GM19438 (cell line): ENCODE results near the gene ACTC1.
"Not testable (repeated sequence)": the region's sequence is repeated elsewhere in the genome, so short reads cannot be mapped to it uniquely, and the experiment has no call there.

Source experiments
- ATAC-seq: cut with Tn5 transposase; IDR thresholded peaks from one replicate; pipeline ENCODE4 v1.9.1; 2021; ENCODE audit warnings: low read depth; ENCODE audit not compliant: unreplicated experiment

Gene ACTC1

GRCh38 chr15:34795267-34796081 is at the start of gene ACTC1:
TSS of gene ACTC1 (minus strand) at chr15:34795549. CDS start at chr15:34794808, 741 bp downstream.
- ATAC-seq, result no peak

DNA sequence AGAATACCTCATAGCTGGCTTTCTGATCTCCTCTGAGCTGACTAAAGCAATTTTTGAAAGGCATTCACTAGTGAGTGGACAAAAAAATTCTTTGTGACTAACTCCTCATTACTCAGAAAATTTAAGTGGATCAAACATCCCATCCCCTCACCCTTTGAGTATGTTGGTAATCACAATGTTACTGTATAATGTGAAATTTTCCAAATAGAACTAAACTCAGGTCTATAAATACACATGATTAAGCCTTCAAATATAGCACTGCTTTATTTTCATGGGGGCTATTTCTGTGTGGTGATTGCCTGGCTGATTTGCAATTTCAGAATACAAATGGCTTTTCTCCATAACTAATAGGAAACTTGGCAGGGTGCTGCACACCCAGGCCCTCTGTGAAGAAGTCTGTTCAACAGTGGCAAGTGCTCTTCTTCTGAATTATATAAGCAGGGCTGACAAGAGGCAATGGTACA is 45.9 kb upstream of the ACTC1 start:
- no peak for ATAC-seq

DNA sequence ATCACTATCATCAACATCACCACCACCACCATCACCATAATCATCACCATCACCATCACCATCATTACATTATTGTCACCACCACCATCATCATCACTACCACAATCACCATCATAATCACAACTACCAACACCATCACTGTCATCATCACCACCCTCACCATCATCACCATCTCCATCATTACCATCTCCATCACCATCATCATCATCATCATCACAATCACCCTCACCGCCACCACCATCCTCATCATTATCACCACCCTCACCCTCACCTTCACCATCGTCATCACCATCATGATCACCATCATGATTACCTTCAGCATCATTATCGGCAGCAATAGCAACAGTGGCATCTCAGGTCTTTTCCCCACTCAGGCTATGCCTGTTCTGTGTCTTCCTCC is 42.9 kb upstream of the ACTC1 start:
- no peak for ATAC-seq

DNA sequence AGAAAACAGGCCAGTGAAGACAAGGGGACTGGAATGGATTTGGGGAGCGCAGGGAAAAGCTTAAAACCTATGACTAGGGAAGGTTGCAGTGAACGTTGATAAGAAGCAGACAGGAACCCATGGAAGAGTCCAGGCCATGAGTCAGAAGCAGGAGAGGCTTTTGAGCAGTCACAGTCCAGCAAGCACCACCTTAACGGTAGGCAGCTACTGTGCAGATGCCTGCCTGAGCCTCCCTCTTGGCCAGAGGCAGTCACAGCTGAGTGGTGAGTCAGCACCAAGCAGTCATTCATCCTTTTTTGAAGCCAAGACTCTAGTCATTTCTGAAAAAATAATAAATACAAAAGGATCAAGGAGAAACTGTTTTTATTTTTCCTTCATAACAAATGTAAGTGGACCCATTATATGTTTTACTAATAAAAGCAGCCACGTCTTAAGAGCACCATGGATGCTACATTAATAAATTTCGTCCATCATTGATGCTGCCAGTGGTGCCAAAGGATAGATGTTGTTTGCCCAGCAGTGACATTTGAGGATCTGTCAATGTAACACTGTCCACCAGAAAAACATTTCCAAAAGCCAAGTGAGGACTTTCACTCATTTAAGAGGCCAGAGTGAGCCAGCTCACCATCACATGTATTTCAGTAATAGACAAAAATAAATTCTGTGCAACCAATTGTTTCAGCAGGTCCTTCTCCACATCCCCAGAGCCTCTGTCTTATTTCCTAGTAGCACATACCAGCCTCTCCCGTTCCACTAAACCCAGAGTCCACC is 42.1 kb upstream of the ACTC1 start:
- no peak for ATAC-seq

DNA sequence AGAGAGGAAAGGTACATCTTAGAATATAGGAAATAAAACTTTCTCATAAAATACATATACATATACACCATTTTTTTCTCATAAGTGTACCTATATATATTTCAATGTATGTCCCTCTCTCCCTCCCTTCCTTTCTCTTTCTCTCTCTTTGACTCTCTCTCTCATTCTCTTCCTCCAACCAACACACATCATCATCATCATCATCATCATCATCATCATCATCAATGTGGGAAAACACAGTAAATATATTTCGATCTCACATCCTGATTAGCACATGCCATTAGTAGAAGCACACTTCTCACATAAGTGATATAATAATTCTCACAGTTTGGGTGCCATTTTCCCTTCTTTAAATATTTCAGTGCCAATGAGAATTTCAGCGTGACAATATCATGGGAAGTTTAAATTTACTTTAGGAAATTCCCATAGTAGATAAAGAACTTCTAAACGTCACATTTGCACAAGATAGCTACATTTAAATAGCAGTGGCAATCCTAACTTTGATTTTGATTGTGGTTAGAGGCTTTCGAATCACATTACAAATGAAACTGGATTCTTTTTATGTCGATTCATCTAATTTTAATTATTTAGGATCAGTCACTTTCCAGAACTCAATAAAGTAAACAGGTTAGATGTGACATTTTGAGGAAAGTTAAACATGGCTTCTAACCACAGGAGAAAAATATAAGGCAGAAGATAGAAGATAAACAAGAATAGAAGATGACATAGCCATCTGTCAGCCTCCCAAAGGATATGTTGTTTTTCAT is 33.0 kb upstream of the ACTC1 start:
- no peak for ATAC-seq

GRCh38 chr15:34821831-34822230 is 26.5 kb upstream of the ACTC1 start:
- ATAC-seq, result no peak

DNA sequence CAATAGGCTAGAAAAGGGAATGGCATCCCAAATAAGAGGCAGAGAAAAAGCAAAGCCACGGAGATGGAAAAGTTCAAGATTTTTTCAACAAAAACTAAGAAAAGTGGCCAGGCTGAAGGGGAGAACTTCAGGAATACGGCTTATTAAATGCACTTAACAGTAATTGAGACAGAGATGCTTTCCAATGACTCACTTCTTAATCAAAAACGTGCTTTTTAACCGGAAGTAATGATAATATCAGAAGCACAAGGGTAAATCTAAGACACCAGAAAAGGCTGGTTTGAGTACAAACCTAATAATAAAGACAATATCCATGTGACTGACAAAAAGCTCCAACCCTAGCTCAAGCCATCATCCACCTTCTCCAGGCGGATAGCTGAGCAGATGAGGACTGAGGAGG is 24.8 kb upstream of the ACTC1 start:
- ATAC-seq, result no peak

DNA sequence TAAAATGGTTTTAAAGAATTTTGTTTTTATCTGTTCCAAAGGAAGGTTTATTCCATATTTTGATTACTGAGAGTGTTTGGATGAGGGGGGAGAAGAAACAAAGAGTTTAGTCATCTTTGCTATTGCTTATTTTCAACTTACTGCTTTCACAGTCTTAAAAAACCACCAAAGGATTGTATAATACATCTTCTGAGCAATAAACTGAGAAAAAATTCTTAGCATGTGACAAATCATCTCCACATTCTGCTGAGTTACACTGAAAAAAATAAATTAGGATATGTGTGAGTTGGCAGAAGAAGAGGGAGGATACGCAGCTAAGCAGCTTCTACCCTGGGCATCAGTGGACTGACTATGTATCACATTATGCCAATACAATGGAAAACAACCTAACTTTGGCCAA is 23.2 kb upstream of the ACTC1 start:
- no peak for ATAC-seq

GRCh38 chr15:34815836-34816235 is 20.5 kb upstream of the ACTC1 start:
- ATAC-seq, result no peak

DNA sequence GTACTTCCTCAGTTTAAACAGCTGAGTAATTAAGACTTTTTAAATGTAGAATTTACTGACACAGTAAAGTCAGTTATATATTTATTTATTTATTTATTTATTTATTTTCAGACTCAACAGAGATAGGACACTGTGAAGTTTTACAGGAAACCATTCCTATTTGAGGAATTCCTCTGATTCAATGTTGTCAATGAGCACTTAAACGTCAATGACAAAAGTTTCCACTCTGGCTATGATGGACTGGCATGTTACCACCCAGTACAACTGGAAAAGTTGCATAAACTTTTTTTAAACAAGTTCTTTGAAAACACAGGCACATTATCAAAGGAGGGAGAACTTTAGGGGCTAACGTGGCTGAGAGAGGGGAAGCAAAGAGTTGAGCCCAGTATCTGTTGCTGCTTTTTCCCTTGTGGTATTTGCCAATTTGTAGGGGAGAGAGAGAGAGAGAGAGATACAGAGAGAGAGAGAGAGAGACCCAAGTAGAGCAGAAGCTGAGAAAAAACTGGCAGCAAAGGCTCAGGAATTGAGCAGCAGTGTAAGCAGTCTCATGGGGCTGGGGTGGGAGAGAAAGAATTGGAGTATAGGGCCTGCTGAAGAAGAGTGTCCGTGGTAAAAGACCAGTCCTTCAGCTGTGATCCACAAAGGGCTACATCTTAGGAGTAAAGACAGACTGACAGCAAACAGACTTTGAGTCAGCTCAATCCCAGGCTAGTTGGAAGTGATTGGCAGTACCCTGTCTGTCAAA is 18.3 kb upstream of the ACTC1 start:
- ATAC-seq, result no peak

GRCh38 chr15:34812868-34813365 is 17.6 kb upstream of the ACTC1 start:
- ATAC-seq, result not testable (repeated sequence)

DNA sequence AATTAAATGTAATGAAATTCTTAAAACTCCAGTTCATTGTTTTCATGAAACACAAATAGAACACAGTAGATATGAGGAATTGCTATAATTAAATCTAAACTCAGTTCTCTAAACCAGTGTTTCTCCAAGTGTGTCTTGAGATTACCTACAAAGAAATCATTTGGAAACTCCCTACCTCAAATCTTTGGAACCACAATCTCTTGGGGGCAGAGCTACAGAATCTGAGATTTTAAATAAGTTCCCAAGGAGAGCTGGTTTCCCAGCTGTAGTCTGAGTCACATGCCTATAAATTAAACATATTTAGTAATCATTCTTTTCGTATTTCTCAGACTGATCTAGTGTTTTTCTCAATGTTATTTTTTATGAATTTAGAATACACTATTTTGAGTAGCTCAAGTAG is 17.0 kb upstream of the ACTC1 start:
- ATAC-seq, result no peak

DNA sequence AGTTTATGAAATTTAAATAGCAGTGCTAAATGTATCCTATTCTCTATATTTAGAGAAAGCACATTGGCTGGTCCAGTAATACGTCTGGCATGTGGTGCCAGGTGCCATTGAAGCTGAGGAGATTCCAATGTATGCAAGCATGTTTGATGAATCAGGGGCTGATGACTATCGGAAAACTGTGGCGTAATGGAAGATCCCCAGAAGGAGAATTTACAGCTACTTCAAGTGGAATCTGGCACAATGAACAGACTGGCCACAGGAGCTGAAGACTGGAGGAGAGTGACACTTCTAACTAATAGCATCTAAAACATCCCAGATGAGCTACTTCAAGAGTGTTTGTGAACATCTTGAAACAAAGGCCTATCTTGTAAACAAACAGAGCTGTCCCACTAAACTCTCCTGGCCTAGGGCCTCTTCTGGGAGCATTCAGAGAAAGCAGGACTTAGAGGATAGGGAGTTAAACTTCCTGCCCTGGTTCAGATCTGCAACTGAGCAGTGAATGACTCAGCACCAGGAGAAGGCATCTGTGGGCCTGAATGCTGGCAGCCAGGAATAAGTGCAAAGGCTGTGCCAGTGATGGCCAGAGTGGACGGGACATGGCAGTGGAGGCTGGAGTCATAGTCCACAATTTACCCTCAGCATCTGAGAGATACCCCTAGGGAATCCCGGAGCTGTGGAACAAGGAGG is 15.2 kb upstream of the ACTC1 start:
- no peak for ATAC-seq

GRCh38 chr15:34809186-34809585 is 13.8 kb upstream of the ACTC1 start:
- no peak for ATAC-seq

- no peak for ATAC-seq
Observed at GRCh38 chr15:34808016-34808415, 12.7 kb upstream of the ACTC1 start.

DNA sequence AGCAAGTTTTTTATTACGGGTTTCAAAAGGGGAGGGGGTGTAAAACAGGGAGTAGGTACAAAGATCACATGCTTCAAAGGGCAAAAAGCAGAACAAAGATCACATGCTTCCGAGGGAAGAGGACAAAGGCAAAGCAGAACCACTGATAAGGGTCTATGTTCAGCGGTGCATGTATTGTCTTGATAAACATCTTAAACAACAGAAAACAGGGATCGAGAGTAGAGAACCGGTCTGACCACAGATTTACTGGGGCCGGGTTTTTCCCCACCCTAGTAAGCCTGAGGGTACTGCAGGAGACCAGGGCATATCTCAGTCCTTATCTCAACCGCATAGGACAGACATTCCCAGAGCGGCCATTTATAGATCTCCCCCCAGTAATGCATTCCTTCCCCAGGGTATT is 11.9 kb upstream of the ACTC1 start:
- not testable (repeated sequence) for ATAC-seq

GRCh38 chr15:34804776-34805175 is 9.4 kb upstream of the ACTC1 start:
- no peak for ATAC-seq

GRCh38 chr15:34804113-34804512 is 8.8 kb upstream of the ACTC1 start:
- no peak for ATAC-seq
